Measurements from ENCODE around the gene YWHAE. TPM values are rescaled to one million over a fixed set of nuclear protein-coding genes. Genes with fewer than 3 reads are reported as not detected.

YWHAE gene
- total RNA-seq, 1 donor from 2014 or later, result 458 TPM

GRCh38 chr17:1304522-1304921 is 95.5 kb downstream of the YWHAE start:
- Mint-ChIP-seq H3K27me3 (ENCODE audit: unreplicated experiment) (peaks cover 8% of the 10 kb centered on the region), H3K4me1 (ENCODE audit: unreplicated experiment) (peaks cover 2% of the 10 kb centered on the region)
- DNase-seq (ENCODE audit: extremely low spot score, unreplicated experiment), result no peak

DNA sequence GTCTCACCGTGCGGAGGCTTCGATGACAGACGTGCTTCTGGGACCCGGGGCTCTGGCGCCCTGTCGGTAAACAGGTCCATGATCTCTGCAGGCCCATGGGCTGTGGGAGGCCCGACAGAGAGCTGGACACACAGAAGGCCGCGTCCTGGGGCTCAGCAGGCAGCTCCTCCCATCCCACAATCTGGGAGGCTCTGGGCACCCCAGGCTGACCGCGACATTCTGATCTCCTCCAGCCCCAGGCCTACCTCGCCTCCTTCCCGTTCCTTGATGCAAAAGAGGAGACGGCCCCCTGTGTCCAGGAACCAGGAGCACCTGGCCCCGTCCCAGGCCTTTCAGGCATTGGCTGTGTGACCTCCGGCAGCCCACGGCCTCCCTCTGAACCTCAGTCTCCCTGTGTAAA is 97.3 kb downstream of the YWHAE start:
- no peaks in the 10 kb centered on the region for H3K36me3 Mint-ChIP-seq (ENCODE audit: unreplicated experiment)
- no peak overlapping the region for H3K4me3 Mint-ChIP-seq (ENCODE audit: unreplicated experiment)

More at GRCh38 chr17:1304522-1304921, 95.5 kb downstream of the YWHAE start:
- H3K9me3 Mint-ChIP-seq (ENCODE audit: unreplicated experiment), result no peaks in the 10 kb centered on the region
- no peaks in the 10 kb centered on the region for H3K36me3 Mint-ChIP-seq (ENCODE audit: unreplicated experiment)
- H3K4me3 Mint-ChIP-seq (ENCODE audit: unreplicated experiment), result no peak overlapping the region
- no peak overlapping the region for H3K27ac Mint-ChIP-seq (ENCODE audit: unreplicated experiment)
- no peak for TF ChIP-seq CTCF (IDR thresholded peaks at IDR 0.05)

GRCh38 chr17:1301546-1301945 is 98.5 kb downstream of the YWHAE start:
- Mint-ChIP-seq H3K27ac (ENCODE audit: unreplicated experiment) (no peak overlapping the region), H3K4me3 (ENCODE audit: unreplicated experiment) (no peak overlapping the region), H3K9me3 (ENCODE audit: unreplicated experiment) (no peaks in the 10 kb centered on the region), H3K36me3 (ENCODE audit: unreplicated experiment) (no peaks in the 10 kb centered on the region), H3K4me1 (ENCODE audit: unreplicated experiment) (peaks cover 2% of the 10 kb centered on the region), H3K27me3 (ENCODE audit: unreplicated experiment) (peaks cover 14% of the 10 kb centered on the region)
- no peak for TF ChIP-seq CTCF (IDR thresholded peaks at IDR 0.05)
- DNase-seq (ENCODE audit: extremely low spot score, unreplicated experiment), result no peak

More for the DNA sequence above, 97.3 kb downstream of the YWHAE start:
- Mint-ChIP-seq H3K27me3 (ENCODE audit: unreplicated experiment) (peaks cover 11% of the 10 kb centered on the region), H3K27ac (ENCODE audit: unreplicated experiment) (no peak overlapping the region), H3K4me1 (ENCODE audit: unreplicated experiment) (peaks cover 2% of the 10 kb centered on the region), H3K9me3 (ENCODE audit: unreplicated experiment) (no peaks in the 10 kb centered on the region)
- DNase-seq (ENCODE audit: extremely low spot score, unreplicated experiment), result no peak
- TF ChIP-seq CTCF (IDR thresholded peaks at IDR 0.05), result no peak

DNA sequence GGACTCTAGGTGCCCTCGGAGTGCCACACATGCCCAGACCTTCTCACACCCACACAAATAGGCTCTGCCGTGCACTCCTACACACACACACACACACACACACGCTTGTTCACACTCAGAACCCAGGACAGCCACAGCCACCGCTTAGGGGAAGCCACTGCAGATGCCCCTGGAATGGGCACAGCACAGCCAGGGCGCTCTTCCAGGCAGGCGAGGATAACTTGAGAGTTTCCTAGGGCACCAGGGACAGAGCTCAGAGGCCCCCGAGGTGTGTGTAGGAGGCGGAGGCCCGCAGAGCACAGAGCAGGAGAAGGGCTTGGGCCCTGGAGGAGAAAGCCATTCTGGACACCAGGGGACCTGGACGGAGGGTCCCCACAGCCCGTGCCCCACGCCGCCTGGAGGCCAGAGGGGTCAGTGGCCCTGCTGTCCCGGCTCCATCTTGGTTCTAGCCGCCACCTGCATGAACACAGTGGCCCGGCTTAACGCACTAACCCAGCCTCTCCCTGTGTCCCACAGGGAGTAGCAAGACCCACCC is 99.6 kb downstream of the YWHAE start:
- Mint-ChIP-seq H3K27me3 (ENCODE audit: unreplicated experiment) (peaks cover 16% of the 10 kb centered on the region), H3K27ac (ENCODE audit: unreplicated experiment) (no peak overlapping the region), H3K4me1 (ENCODE audit: unreplicated experiment) (no peaks in the 10 kb centered on the region), H3K9me3 (ENCODE audit: unreplicated experiment) (no peaks in the 10 kb centered on the region), H3K36me3 (ENCODE audit: unreplicated experiment) (no peaks in the 10 kb centered on the region), H3K4me3 (ENCODE audit: unreplicated experiment) (no peak overlapping the region)
- no peak for DNase-seq (ENCODE audit: extremely low spot score, unreplicated experiment)
- TF ChIP-seq CTCF (IDR thresholded peaks at IDR 0.05), result no peak

DNA sequence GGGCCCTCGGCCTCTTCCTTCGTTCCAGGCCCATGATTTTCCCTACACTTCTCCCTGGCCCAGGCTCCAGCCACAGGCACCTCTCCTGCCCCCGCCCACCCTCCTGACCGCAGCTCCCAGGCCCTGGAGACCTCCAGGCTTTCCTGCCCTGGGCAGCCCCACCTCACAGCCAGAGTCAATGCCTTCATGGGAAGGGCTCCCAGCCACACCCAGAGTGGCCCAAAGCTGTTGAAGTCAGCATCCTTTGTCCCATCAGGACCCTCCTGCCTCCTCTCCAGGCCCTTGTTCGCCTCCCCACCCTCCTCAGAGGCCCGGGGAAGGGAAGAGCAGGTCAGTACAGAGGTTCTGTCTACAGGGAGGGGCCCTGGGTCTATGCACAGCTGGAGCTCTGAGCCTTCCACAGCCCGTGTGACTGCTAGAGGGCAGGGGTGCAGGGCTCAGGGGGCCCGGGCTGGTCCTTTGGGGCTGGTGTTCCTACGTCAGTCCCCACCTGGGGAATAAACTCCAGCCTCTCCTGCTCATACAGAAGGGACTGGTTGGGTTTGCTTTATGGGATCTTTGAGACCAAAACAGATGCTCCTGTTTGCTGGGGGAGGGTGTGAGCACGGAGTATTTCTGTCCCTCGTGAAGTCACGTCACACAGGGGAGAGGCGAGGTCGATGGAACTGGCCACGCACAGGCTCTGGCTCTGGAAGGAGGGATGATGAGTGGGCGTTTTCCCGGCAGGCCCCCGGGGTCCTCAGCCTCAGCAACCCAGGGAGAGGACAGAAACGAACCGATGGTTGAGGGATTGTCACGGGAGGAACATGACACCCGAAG is 100.3 kb downstream of the YWHAE start:
- Mint-ChIP-seq H3K27ac (ENCODE audit: unreplicated experiment) (no peak overlapping the region), H3K4me3 (ENCODE audit: unreplicated experiment) (no peak overlapping the region), H3K9me3 (ENCODE audit: unreplicated experiment) (no peaks in the 10 kb centered on the region), H3K36me3 (ENCODE audit: unreplicated experiment) (no peaks in the 10 kb centered on the region), H3K4me1 (ENCODE audit: unreplicated experiment) (no peaks in the 10 kb centered on the region), H3K27me3 (ENCODE audit: unreplicated experiment) (peaks cover 16% of the 10 kb centered on the region)
- no peak for TF ChIP-seq CTCF (IDR thresholded peaks at IDR 0.05)
- DNase-seq (ENCODE audit: extremely low spot score, unreplicated experiment), result no peak

All from osteocyte (in vitro differentiated cells).